AG09319 (cell line): ENCODE results near the gene RHOXF1.
"Not testable (repeated sequence)": the region's sequence is repeated elsewhere in the genome, so short reads cannot be mapped to it uniquely, and the experiment has no call there.

ENCODE experiments used
- DNase-seq: peaks from one replicate; pipeline ENCODE4 v3.0.0-alpha.2; 2010; ENCODE audit warnings: low read depth; ENCODE audit errors: extremely low read depth
- CTCF ChIP-seq: IDR thresholded peaks from 2 replicates; pipeline ENCODE4 v1.5.1; 2011; ENCODE audit warnings: low read depth, mild to moderate bottlenecking, inconsistent platforms, low read length, moderate library complexity

RHOXF1 gene

GRCh38 chrX:120115438-120115963, at the start of gene RHOXF1:
Gene RHOXF1 (minus strand): TSS chrX:120115913. CDS start chrX:120115862, 51 bp downstream.
- DNase-seq, result no peak
- TF ChIP-seq CTCF, result no peak

- DNase-seq, result not testable (repeated sequence)
Measured at GRCh38 chrX:120159086-120159485, 43.4 kb upstream of the RHOXF1 start.

- DNase-seq, result not testable (repeated sequence)
Measured at GRCh38 chrX:120158313-120158712, 42.6 kb upstream of the RHOXF1 start, which contains the start of gene RHOXF2. Gene RHOXF2 (plus strand): TSS chrX:120158613. CDS start chrX:120158751, 138 bp downstream.

GRCh38 chrX:120150109-120150744, 34.5 kb upstream of the RHOXF1 start:
- DNase-seq, result not testable (repeated sequence)

- TF ChIP-seq CTCF, result no peak
Measured at GRCh38 chrX:120147537-120147936, 31.8 kb upstream of the RHOXF1 start.

GRCh38 chrX:120146323-120146722, 30.6 kb upstream of the RHOXF1 start:
- DNase-seq, result not testable (repeated sequence)

More at GRCh38 chrX:120147537-120147936, 31.8 kb upstream of the RHOXF1 start:
- no peak for DNase-seq

GRCh38 chrX:120145295-120145925, 29.7 kb upstream of the RHOXF1 start:
- DNase-seq, result no peak
- no peak for TF ChIP-seq CTCF

- TF ChIP-seq CTCF, result no peak
- DNase-seq, result no peak
Measured at GRCh38 chrX:120144178-120144844, 28.6 kb upstream of the RHOXF1 start.

- no peak for TF ChIP-seq CTCF
- DNase-seq, result no peak
Measured at GRCh38 chrX:120140293-120140981, 24.7 kb upstream of the RHOXF1 start.
